ENCODE results near the gene RPAP3.

- no peak for TF ChIP-seq POLR2AphosphoS5 (IDR thresholded peaks at IDR 0.05; ENCODE audit: low read depth, low read length)
- no peak for TF ChIP-seq POLR2A (IDR thresholded peaks at IDR 0.05; ENCODE audit: low read depth, low read length)
- no peak for TF ChIP-seq TAF1 (IDR thresholded peaks at IDR 0.05; ENCODE audit: low read depth, low read length)
- no peak for TF ChIP-seq SPI1 (IDR thresholded peaks at IDR 0.05; ENCODE audit: low read depth, low read length)
Observed at GRCh38 chr12:47741340-47741703, 35.5 kb upstream of the RPAP3 start.
